GM23248 (cell line): ENCODE data around the gene TTC13. TPM values are rescaled to one million over a fixed set of nuclear protein-coding genes. Genes with fewer than 3 reads are reported as not detected.

Experiments
- DNase-seq: peaks from one replicate; pipeline ENCODE4 v3.0.0-alpha.2; 2015
- H2AFZ ChIP-seq: fragments of 200-600 bp; sonication (generic); 2 replicates; pipeline ENCODE4 v1.6.1; 2016; ENCODE audit warnings: antibody characterized with exemption
- H3F3A ChIP-seq: fragments of 200-600 bp; sonication (generic); 2 replicates; pipeline ENCODE4 v1.6.1; 2016; ENCODE audit warnings: mild to moderate bottlenecking, antibody characterized with exemption, mixed run types; ENCODE audit not compliant: insufficient read depth
- H3K27ac ChIP-seq: fragments of 200-600 bp; sonication (generic); 2 replicates; pipeline ENCODE4 v1.5.1; 2016; ENCODE audit warnings: mild to moderate bottlenecking
- H3K27me3 ChIP-seq: fragments of 200-600 bp; sonication (generic); replicated peaks from 2 replicates; pipeline ENCODE4 v1.6.1; 2016; ENCODE audit warnings: mild to moderate bottlenecking; ENCODE audit not compliant: insufficient read depth
- H3K36me3 ChIP-seq: fragments of 200-600 bp; sonication (generic); 2 replicates; pipeline ENCODE4 v1.6.1; 2016; ENCODE audit warnings: low read depth, mild to moderate bottlenecking
- H3K4me1 ChIP-seq: fragments of 200-600 bp; sonication (generic); 2 replicates; pipeline ENCODE4 v1.6.1; 2016; ENCODE audit warnings: mild to moderate bottlenecking; ENCODE audit not compliant: insufficient read depth
- H3K4me2 ChIP-seq: fragments of 200-600 bp; sonication (generic); one replicate; pipeline ENCODE4 v1.6.1; 2016; ENCODE audit warnings: mild to moderate bottlenecking; ENCODE audit not compliant: unreplicated experiment
- H3K4me3 ChIP-seq: fragments of 200-600 bp; sonication (generic); 2 replicates; pipeline ENCODE4 v1.5.1; 2016; ENCODE audit warnings: mild to moderate bottlenecking
- H3K79me2 ChIP-seq: fragments of 200-600 bp; sonication (generic); 2 replicates; pipeline ENCODE4 v1.6.1; 2016; ENCODE audit warnings: mild to moderate bottlenecking; ENCODE audit not compliant: insufficient read depth
- H3K9ac ChIP-seq: fragments of 200-600 bp; sonication (generic); 2 replicates; pipeline ENCODE4 v1.6.1; 2016; ENCODE audit warnings: mild to moderate bottlenecking
- H3K9me2 ChIP-seq: fragments of 200-600 bp; sonication (generic); 2 replicates; pipeline ENCODE4 v1.6.1; 2016; ENCODE audit warnings: mixed run types, mild to moderate bottlenecking, moderate library complexity; ENCODE audit not compliant: insufficient read depth
- H3K9me3 ChIP-seq: fragments of 200-600 bp; sonication (generic); one replicate; pipeline ENCODE4 v1.6.1; 2017; ENCODE audit warnings: low read depth
- H4K20me1 ChIP-seq: fragments of 200-600 bp; sonication (generic); 2 replicates; pipeline ENCODE4 v1.6.0; 2016; ENCODE audit not compliant: insufficient read depth
- EZH2 ChIP-seq: fragments of 200-600 bp; sonication (generic); IDR thresholded peaks from 2 replicates; pipeline ENCODE4 v1.6.1; 2018; ENCODE audit warnings: antibody characterized with exemption, mild to moderate bottlenecking; ENCODE audit not compliant: insufficient read depth, poor library complexity, severe bottlenecking
- EZH2phosphoT487 ChIP-seq: fragments of 200-600 bp; sonication (generic); IDR thresholded peaks from 2 replicates; pipeline ENCODE4 v1.6.1; 2018; ENCODE audit warnings: antibody characterized with exemption, moderate library complexity, mild to moderate bottlenecking, low read depth; ENCODE audit not compliant: insufficient read depth
- WGBS, 2 experiments: methylation state at CpG; one replicate each; pipeline ENCODE4 v1.1.6; 2015 to 2017; ENCODE audit warnings: low lambda C conversion rate in 2 of 2, low coverage in 1 of 2; ENCODE audit errors: missing lambda C conversion rate in 2 of 2; 5-methylcytosine and 5-hydroxymethylcytosine counted together
- in situ Hi-C: fragments of 300-500 bp; cut with MboI; formaldehyde crosslinking; loops from 2 replicates; pipeline ENCODE4 v1.15.0; 2020
- polyA plus RNA-seq: library from polyadenylated mRNA; unstranded; fragments of >200 nt; fragmentation: Nextera tagmentation; extraction: Ambion mirVana; gene quantifications from 2 replicates; pipeline ENCODE4 v1.2.1, GENCODE V29; 2016
- total RNA-seq: library from RNA; depleted of rRNA; stranded (reverse); fragments of >200 nt; shearing (Covaris generic); gene quantifications from 2 replicates; pipeline ENCODE4 v1.2.3, GENCODE V29; 2014

The TTC13 gene
- total and polyA plus RNA-seq, 2 experiments from 2014 or later, result 9.1 to 11.1 TPM

DNA sequence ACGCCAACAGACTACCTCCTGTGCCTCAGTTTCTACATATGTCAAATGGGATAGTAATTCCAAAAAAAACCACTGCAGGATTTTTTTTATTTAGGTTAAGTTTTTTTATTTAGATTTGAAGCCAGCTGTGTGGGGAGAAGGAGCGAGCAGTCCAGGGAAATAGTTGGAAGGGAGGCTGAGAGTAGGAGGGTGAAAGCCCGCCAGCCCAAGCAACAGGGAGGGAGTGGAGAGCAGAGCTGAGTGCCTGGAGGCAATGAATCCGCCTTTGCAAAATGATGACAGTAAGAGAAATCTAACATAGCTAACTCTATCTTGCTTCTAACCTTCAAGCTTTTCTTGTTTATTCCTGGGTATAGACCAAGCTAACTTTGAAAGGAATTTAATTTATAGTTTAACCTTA is 94.7 kb downstream of the TTC13 start:
- Histone ChIP-seq H4K20me1 (no peaks in the 10 kb centered on the region), H3K9me3 (no peaks in the 10 kb centered on the region), H3K9me2 (no peaks in the 10 kb centered on the region), H3K4me1 (peaks cover 4% of the 10 kb centered on the region), H3K27ac (no peak overlapping the region), H3K27me3 (no peaks in the 10 kb centered on the region), H3K79me2 (no peaks in the 10 kb centered on the region), H3K9ac (no peak overlapping the region), H3F3A (peaks cover 3% of the 10 kb centered on the region), H2AFZ (no peak overlapping the region), H3K4me2 (no peak overlapping the region), H3K4me3 (no peak overlapping the region), H3K36me3 (no peaks in the 10 kb centered on the region)
- in situ Hi-C loops, result no loop called here
- TF ChIP-seq EZH2phosphoT487, result no peak
- no peak for TF ChIP-seq EZH2
- DNase-seq, result peak; percentile 45
- WGBS, 2 experiments, result 22 to 27% methylated on average over 4 of the region's 4 CpGs

DNA sequence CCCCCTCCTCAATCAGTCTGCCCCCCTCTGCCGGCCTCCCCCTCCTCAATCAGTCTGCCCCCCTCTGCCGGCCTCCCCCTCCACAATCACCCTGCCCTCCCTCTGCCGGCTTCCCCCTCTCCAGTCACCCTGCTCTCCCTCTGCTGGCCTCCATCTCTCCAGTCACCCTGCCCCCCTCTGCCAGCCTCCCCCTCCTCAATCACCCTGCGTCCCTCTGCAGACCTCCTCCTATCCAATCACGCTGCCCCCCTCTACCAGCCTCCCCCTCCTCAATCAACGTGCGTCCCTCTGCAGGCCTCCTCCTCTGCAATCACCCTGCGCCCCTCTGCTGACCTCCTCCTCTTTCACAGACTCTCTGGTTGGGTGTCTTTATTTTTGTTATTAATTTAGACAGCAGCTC is 98.9 kb downstream of the TTC13 start:
- H3K4me1 ChIP-seq, result peaks cover 27% of the 10 kb centered on the region
- in situ Hi-C loops, result no loop called here

DNA sequence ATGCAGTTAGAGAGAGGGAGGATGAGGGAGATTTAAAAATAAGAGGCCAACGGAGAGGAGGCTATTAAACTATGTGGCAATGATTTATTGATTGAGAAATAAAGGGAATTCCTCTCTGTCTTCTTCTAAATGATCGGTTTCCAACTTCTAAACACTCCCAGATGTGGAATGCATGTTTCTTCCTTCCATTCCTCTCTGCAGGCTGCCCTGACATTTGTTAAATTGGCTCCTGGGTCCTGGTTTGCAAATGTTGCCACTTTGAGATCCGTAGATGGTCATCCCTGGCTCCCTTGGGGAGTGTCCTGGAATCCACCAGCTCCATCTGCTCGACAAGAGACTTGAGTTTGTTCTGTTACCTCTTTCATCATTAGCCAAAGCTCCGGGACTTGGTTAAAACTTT is 100.1 kb downstream of the TTC13 start:
- WGBS, 2 experiments, result 0 to 3% methylated on average over 5 of the region's 5 CpGs
- Histone ChIP-seq H3K79me2 (no peaks in the 10 kb centered on the region), H4K20me1 (no peaks in the 10 kb centered on the region), H3K4me3 (peak overlapping the region; percentile 50), H3K4me2 (peak overlapping the region; percentile 82), H3K36me3 (no peaks in the 10 kb centered on the region), H3K9me2 (no peaks in the 10 kb centered on the region), H3K9ac (peak overlapping the region; percentile 11; the same call in 1 of the 2 replicates), H3K27ac (peak overlapping the region; percentile 53), H3K9me3 (no peaks in the 10 kb centered on the region), H3K27me3 (no peaks in the 10 kb centered on the region), H3K4me1 (peaks cover 27% of the 10 kb centered on the region), H3F3A (peaks cover 20% of the 10 kb centered on the region), H2AFZ (no peak overlapping the region)
- in situ Hi-C loops, result no loop called here
- TF ChIP-seq EZH2phosphoT487 (peak; percentile 63; the same call in 1 of the 2 replicates), EZH2 (no peak)
- DNase-seq, result peak; percentile 88

More for the DNA sequence above, 98.9 kb downstream of the TTC13 start:
- Histone ChIP-seq H3K79me2 (no peaks in the 10 kb centered on the region), H4K20me1 (no peaks in the 10 kb centered on the region), H3K27ac (no peak overlapping the region), H3K36me3 (no peaks in the 10 kb centered on the region), H3K4me2 (no peak overlapping the region), H3K27me3 (no peaks in the 10 kb centered on the region), H3K9ac (no peak overlapping the region), H3K4me3 (no peak overlapping the region), H3F3A (peaks cover 20% of the 10 kb centered on the region), H3K9me3 (no peaks in the 10 kb centered on the region), H3K9me2 (no peaks in the 10 kb centered on the region), H2AFZ (no peak overlapping the region)
- no peak for DNase-seq
- 67 to 93% methylated on average over 3 to 8 of the region's 8 CpGs for WGBS, 2 experiments
- TF ChIP-seq EZH2 (no peak), EZH2phosphoT487 (no peak)

DNA sequence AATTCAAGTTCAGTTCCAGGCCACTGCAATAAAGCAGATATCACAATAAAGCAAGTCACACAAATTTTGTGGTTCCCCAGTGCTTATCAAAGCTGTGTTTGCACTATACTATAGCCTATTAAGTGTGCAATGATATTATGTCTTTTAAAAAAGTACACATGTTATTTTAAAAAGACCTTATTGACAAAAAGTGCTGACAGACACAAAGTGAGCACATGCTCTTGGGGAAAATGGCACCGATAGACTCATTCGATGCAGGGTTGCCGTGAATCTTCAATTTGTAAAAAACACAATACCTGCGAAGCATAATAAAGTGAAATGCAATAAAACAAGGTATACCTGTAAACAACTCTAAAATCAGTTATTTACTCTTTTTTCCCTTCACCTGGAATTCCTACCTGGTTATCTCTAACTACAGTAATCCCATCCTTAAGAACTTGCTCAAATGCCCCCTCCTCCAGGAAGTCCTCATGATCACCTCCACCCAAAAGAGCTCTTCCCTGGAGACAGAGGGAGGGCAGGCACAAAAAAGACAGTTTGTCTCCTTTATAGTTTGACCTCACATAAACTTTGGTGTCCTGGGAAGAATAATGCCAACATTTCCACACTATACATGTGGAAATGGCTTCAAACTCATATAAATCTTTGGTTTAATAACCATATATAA is 100.6 kb downstream of the TTC13 start:
- Histone ChIP-seq H3K79me2 (no peaks in the 10 kb centered on the region), H3K9me2 (no peaks in the 10 kb centered on the region), H4K20me1 (no peaks in the 10 kb centered on the region), H3K4me1 (peaks cover 27% of the 10 kb centered on the region), H3F3A (peaks cover 20% of the 10 kb centered on the region), H3K4me3 (peak overlapping the region; percentile 50; the same call in 1 of the 2 replicates), H3K27ac (peak overlapping the region; percentile 53), H3K4me2 (peak overlapping the region; percentile 82), H3K9me3 (no peaks in the 10 kb centered on the region), H2AFZ (no peak overlapping the region), H3K36me3 (no peaks in the 10 kb centered on the region), H3K27me3 (no peaks in the 10 kb centered on the region), H3K9ac (peak overlapping the region; percentile 11; the same call in 1 of the 2 replicates)
- no peak for DNase-seq
- TF ChIP-seq EZH2phosphoT487, result no peak
- no peak for TF ChIP-seq EZH2
- WGBS, 2 experiments, result 70 to 73% methylated on average over 4 of the region's 4 CpGs
- in situ Hi-C loops, result no loop called here
